GM19238 (cell line): ENCODE data around the gene ANKRD62.

Source experiments
- DNase-seq: peaks from one replicate; pipeline ENCODE4 v3.0.0; 2011; ENCODE audit warnings: low spot score; ENCODE audit not compliant: insufficient read length

The ANKRD62 gene

DNA sequence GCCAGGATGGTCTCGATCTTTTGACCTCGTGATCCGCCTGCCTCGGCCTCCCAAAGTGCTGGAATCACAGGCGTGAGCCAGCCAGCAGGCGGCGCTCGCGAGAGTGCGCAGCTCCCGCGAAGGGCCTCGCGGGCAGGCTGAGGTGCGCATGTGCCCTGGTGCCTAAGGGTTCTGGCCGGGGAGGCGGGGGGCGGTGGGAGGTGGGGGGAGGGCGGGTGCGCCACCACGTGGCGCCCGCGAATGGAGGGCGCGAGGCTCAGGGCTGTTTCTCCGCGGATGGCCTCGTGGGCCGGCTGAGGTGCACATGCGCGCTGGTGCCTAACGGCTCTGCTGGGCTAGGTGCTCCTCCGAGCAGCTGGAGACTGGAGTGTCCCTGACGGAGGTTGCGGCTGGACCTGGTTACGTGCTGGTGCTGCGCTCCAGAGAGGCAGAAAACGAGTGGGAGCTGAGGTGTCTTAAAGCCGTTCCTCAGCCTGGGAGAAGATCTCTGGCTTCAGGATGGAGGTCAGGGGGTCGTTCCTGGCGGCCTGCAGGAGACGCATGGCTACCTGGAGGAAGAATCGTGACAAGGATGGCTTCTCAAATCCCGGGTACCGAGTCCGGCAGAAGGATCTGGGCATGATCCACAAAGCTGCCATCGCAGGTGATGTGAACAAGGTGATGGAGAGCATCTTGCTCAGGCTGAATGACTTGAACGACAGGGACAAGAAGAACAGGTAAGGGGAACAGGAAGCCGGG is at the start of gene ANKRD62:
TSS of gene ANKRD62 (plus strand) at position 324 of the 738 bp plus-strand sequence. CDS start at position 499, 175 bp downstream.
- DNase-seq, result no peak

DNA sequence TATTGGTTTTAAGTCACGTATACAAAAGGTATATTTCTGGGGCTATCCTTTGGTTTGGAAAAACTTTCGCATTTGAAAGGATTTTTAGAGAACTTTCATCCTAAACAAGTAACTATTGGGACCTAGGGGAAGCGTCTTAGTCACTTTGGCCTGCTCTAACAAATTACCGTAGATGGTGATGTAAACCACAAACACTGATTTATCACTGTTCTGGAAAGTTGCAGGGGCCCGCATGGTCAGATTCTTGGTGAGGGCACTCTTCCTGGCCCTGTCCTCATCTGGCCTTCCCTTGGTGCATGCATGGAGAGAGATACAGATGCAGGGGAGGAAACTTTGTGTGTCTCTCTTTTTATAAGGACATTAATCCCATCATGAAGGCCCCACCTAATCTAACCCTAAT is 49.1 kb upstream of the ANKRD62 start:
- DNase-seq, result no peak

DNA sequence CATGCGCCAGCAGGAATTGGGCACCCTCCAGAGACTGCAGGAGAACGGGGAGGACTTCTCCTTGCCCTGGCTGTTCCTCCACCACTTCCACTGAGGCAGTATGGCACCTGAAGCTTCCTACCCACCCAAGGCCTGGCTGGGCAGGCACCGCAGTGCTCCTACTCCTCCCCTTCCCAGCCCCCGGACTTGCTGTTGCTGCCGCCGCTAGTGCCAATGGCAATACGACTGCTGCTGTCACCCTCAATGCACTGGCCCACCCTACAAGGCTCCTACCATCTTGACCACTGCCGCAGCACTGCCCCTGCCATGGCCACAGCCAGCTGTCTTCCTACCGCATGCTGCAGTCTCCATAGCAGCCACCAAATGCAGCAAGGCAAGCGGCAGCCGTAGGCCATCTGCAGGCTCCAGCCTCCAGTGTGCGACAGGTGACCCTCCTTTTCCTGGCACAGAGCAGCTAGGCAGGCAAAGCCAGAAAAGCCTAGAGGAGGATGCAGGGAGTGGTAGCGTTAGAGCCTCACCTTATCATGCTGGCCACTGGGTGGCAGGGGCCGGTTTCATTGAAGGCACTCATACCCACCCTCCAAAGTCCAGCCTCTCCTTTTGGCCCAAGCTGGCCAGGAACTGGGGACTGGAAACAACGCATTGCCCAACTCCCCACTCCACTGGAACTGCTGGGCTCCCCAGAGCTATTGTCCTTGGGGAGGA is 47.4 kb upstream of the ANKRD62 start:
- DNase-seq, result no peak

DNA sequence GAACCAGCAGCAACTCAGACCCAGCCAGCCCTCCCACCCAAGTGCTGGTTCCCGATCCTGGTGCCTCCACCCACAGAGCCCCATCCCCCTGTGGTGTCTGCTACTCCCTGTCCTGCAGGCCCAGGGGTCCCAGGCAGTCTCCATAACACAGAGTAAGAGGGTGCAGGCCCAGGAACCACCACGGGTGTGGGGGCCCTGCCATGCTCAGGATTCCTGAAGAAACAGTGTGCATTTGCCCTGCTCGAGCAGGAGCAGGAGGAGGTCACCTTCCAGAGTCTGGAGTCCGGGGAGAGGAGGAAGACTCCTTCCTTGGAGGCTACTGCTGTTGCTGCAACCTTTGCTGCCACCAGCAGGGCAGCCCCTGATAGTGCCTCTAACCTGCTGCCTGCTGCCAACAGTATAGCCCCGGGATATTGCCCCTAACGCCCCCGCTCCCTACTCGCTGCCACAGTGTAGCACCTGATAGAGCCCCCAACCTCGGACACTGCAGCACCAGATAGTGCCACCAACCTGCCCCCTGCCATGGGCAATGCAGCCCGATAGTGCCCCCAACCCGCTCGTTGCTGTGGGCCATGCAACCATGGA is 46.8 kb upstream of the ANKRD62 start:
- DNase-seq, result no peak

DNA sequence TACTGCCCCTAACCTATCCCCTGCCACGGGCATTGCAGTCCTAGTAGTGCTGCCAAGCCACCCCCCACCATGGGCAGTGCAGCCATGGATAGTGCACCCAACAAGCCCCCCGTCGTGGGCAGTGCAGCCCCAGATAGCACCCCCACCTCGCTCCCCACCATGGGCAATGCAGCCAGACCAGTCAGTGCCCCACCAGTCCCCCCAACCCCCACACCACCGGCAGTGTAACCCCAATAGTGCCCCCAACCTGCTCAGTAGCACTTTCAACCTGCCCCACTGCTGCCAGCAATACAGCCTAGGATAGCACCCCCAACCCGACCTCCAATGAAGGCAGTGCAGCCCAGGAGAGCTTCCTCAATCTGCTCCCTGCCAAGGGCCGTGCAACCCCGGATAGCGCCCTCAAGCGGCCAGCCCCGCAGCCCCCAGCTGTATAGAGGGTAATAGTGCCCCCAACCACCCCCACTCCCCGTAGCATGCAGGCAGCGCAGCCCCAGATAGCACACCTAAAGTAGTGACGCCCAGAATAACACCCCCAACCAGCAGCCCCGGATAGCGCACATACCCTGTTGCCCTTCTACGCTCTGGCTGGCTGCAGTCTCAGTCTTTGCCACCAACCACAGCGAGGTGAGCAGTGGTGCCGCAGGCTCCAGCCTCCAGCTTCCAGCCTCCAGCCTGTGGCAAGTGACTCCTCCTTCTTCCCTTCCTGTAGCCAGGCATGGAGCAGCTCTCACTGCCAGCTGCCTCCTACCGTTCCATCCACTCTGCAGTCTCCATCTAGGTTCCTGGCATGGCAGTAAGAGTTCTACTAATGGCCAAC is 45.4 kb upstream of the ANKRD62 start:
- DNase-seq, result no peak

DNA sequence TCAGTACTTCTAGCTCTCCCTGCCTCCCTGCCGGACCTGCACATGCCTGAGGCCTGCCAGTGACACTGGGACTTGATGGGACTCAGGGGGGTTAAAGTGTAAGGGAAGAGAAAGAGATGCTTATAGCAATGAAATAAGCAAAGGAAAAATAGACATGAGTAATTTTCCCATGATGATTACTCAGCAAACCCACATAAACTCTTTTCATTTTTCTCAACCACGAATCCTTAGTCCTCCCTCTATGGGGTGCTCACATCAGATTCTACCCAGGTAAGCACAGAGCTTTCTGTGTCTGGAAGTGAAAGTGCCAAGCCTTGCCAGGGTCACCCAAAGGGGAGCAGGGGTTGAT is 44.8 kb upstream of the ANKRD62 start:
- no peak for DNase-seq

DNA sequence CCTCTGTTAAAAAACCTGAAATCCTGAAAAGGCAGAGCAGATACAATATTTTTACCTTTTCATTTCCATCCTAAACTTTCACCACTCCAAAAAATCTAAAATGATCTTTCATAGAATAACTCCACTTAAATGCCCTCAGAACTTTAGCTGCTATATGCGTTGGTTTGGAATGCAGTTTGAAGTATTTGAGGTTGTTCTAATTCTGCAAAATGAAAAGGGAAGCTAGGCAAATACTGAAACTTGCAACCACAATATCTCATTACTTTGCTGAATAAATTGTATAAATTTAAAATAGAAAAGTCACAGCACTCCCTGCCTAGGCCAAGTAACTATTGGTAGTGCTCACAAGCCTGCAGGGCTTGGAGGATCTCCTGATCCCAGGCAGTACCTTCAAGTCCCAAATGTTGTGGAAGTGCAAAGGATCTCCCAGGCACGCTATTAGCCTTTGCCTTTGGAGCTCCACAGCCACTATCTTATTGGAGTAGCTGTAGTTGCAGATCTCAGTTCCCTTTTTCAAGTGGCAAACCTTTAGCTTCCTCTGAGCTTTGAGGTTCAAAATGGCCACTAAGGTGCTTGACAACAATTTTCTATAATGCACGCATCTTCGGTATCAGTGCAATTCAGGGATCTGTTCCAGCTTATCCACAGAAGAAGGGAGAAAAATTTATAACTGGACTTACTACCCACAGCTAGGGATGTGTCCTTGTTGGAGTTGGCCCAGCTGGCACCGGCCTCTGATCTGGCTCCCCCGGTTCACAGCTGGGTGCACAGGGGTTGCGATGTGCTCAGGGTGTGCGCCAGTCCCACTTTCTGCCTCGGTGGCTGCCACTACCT is 43.4 kb upstream of the ANKRD62 start:
- DNase-seq, result no peak

DNA sequence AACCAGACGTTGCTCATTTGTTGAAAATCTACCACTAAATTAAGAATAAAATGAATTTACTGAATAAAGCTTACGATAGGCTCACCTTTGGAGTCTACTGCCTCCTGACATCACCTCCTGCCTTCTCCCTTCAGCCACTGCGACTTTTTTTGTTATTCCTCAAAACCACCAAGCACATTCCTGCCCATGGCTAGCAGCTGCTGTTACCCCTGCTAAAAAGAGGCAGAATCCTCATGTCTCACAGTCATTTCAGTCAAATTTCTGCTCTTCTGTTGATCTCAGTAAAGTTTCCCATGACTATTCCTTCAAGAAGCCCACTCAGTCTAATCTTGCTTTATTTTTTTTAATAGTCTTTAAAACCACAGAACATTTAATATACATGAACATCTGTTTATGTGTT is 40.8 kb upstream of the ANKRD62 start:
- no peak for DNase-seq

DNA sequence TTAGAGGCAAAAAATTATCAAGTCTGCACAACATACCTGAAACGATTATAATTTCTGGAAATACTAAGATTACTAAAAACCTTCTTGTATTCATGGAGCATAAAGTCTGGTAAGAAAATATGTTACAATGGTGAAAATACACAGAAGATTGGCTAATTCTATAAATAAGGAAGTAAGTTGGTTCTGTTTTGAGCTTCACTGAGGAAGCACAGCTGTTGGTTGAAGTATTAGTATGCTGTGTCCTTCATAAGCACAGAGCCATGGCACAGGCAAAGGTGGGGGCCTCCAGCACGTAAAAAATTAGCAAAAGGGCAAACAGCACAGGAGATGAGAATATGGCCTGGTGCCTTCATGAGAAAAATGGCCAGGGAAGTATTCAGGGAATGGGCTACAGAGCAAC is 40.4 kb upstream of the ANKRD62 start:
- no peak for DNase-seq

DNA sequence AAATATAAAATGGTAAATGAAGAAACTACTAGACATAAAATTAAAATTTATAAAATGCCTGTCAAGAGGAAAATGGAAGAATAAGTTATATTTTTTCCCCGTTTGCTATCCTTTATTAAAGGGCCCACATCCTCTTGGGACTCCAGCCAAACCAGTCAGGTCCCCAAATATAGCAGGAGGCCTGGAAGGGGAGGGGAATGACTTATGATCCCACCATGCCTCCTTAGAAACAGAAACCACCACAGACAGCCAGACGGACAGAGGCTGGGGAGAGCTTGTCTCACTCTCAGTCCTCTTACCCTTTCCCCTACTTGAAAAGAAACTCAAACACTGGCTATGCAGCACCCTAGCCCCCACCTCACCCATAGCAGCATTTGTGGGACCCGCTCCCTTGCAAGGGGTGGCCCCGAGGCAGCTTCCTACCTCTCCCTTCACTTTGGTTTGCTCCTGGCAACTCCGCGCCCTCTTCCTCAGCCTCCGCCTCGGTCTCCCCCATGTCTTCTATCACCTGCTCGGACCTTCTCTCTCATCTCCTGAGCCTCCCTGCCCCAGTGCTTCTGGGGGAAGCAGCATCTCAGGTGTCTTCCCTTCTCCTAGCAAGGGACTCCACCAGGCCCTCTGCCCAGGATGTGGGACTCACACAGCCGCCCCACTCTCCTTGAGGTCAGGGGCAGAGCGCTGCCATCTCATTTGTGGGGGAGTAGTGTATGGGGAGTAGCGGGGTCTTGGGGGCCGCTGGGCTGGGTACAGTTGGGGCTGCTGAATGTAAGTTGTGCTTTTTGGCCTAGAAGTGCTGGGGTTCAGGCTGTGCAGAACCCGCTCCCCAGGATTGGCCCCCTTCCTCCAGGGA is 37.4 kb upstream of the ANKRD62 start:
- no peak for DNase-seq

DNA sequence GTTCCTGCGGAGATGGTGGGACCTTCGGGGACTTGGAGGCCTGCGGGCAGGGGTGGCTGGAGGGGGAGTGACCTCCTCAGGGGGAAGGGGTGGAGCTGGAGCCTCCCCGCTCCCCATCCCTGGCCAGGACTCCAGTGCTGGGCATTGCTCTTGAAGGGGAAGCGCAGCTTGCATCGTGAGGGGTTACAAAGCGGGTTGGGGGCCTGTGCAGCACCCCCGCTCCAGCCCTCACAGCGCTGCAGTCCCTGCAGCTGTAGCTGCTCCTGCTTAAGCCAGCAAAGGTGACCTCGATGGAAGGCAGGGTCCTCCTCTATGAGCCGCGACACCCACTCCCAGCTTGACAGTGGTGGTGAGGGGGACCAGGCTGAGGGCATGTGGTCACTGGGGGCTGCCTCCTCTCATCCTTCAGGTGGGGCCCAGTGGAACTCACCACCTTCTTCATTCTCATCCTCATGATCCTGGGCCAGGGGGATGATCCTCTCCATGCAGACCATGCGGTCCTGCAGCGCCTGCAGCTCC is 36.7 kb upstream of the ANKRD62 start:
- DNase-seq, result no peak

DNA sequence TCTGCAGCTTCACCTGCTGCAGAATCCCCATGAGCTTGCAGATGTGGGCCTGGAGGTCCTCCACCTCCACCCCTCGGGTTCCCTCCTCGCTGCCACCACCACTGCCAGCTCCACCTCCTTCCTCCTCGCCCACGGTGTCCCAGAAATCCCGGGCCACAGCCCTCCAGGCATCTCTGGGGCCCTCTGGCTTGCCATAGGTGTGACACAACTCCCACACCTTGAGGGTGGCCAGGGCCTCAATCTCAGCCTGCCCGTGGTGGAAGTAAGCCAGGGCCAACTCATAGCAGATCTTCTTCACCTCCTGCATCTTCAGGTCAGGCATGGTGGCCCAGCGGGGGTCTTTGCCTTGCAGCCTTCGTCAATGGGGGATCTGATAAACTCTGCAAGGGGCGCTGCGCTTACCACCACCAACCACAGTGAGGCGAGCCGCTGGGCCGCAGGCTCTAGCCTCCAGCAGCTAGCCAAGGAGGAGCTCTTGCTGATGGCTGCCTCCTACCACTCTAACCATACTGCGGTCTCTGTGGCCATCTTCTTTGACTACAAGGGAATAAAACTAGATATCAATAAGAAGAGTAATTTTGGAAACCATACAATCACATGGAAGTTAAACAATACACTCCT is 36.1 kb upstream of the ANKRD62 start:
- DNase-seq, result no peak

DNA sequence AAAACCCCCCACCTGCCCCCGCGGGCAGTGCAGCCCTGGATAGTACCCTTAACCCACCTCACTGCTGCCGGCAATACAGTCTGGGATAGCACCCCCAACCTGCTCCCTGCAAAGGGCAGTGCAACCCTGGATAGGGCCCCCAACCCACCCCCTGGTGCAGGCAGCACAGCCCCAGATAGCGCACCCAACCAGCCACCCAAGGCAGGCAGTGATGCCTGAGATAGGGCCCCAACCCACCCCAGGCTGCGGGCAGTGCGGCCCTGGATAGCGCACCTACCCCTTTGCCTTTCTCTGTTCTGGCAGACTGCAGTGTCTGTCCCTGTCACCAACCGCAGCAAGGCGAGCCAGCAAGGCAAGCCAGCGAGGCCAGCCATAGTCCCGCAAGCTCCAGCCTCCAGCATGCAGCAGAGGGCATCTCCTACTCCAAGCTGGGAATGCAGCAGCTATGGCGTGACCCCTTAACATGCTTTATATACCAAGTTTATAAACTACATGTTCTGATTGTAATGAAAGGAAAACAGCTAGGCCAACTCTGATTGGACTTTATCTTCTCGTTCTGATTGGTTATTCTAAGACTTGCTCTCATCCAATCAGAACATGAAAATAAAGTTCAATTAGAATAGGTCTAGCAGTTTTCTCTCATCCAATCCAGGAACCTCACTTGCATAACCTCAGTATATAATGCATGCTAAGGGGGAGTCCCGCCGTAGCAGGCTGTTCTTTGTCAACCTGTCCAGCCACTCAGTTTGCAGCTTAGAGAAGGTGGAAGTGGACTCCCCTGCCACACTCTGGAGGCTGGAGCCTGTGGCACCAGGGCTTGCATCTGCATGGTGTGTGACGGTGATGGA is 34.1 kb upstream of the ANKRD62 start:
- DNase-seq, result no peak

DNA sequence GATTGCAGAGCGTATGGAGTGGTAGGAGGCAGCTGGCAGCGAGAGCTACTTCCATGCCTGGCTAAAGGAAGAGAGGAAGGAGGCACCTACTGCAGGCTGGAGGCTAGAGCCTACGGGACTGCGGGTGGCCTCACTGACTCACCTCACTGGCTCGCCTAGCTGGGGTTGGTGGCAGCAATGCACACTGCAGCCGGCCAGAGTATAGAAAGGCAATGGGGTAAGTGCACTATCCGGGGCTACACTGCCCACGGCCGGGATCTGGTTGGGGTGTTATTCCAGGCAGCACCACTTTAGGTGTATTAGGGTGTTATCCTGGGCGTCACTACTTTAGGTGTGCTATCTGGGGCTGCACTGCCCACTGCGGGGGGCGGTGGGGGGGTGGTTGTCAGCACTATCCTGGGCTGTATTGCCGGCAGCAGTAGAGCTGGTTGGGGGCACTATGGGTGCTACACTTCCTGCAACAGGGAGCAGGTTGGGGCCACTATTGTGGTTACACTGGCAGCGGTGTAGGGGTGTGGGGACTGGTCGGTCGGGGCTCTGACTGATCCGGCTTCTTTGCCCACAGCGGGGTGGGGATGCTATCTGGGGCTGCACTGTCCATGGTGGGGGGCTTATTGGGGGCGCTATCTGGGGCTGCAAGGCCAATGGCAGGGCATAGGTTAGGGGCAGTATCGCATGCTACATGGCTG is 33.3 kb upstream of the ANKRD62 start:
- no peak for DNase-seq

DNA sequence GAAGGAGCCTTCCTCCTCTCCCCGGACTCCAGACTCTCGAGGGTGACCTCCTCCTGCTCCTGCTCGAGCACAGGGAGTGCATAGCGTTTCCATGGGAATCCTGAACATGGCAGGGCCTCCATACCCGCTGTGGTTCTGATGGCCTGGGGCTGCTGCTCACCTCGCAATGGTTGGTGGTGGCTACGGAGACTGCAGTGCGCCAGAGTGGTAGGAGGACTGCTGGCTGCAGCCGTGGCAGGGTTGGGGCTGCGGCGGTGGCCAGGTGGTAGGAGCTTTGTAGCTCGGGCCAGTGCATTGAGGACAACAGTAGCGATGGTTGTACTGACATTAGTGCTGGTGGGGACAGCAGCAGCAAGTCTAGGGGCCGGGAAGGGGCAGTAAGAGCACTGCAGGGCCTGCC is 32.0 kb upstream of the ANKRD62 start:
- no peak for DNase-seq

DNA sequence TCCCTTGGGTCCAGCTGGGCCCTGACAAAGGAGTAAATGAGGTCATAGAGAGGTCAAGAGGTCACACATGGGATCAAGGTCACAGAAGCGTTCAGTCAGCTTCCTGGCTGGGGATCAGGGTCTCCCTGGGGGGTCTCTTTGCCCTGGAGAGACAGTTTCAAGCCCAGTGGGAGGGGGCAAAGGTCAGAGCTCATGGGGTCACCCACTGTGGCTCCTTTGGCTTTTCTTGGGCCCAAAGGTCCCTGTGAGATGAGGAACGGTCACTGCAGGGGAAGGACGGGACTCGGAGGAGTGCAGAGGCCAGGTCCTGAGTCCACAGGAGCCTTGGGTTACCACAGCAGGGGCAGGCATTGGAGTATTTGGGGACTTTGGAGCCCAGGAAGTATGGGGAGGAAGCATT is 30.7 kb upstream of the ANKRD62 start:
- DNase-seq, result no peak

DNA sequence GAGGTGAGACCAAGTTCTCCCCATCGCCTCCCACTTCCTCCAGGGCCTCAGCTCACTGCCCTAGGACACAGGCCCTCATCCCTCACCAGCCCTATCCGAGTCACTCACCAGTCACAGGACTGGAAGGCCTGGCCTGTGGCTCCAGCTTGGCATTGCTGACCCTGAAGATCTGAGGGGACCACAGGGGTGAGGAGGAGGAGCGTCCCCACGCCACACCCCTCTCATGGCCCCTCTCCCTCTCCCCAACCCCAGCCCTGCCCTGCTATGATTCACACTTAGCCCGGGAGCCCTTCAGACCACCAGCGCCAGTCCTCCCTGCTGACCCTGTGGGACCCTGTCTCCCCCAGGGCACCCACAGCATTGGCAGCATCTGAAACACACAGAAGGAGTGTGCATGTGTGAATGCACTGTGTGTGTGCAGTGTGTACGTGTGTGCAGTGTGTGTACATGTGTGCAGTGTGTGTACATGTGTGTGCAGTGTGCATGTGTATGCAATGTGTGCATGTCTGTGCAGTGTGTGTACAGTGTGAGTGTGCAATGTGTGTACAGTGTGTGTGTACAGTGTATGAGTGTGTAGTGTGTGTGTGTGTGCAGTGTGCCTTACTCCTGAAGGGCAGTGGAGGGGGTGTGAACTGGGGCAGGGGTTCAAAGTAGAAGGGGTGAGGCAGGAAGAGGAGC is 29.4 kb upstream of the ANKRD62 start:
- no peak for DNase-seq
